Testis (tissue), 3 donors: ENCODE results near the gene CSF2. TPM values are rescaled to one million over a fixed set of nuclear protein-coding genes. Genes with fewer than 3 reads are reported as not detected.

Source experiments
- DNase-seq: peaks from one replicate; pipeline ENCODE4 v3.0.0-alpha.2; 2019
- H3K27ac ChIP-seq, 2 donors: fragments of 200-600 bp; sonication (generic); one replicate each; pipeline ENCODE4 v1.5.1; 2019
- H3K27me3 ChIP-seq: fragments of 200-600 bp; sonication (generic); one replicate; pipeline ENCODE4 v1.5.1; 2019
- H3K36me3 ChIP-seq: fragments of 200-600 bp; sonication (generic); one replicate; pipeline ENCODE4 v1.5.1; 2017; ENCODE audit warnings: low read depth; ENCODE audit errors: missing control alignments
- H3K4me1 ChIP-seq: fragments of 200-600 bp; sonication (generic); one replicate; pipeline ENCODE4 v1.5.1; 2019
- H3K4me3 ChIP-seq, 2 donors: fragments of 200-600 bp; sonication (generic); one replicate each; pipeline ENCODE4 v1.5.1; 2017 to 2019
- H3K9me3 ChIP-seq: fragments of 200-600 bp; sonication (generic); one replicate; pipeline ENCODE4 v1.5.1; 2017
- CTCF ChIP-seq, 3 experiments: fragments of 450-650 bp in 2 of 3; fragments of 200-600 bp in 1 of 3; sonication (generic) in 1 of 3; IDR thresholded peaks; one replicate each; pipeline ENCODE4 v1.5.1; 2016 to 2019; ENCODE audit warnings: antibody characterized with exemption in 3 of 3, mild to moderate bottlenecking in 2 of 3, moderate library complexity in 1 of 3
- POLR2A ChIP-seq: fragments of 450-650 bp; IDR thresholded peaks from one replicate; pipeline ENCODE4 v1.6.1; 2017; ENCODE audit warnings: antibody characterized with exemption, mild to moderate bottlenecking, moderate library complexity
- WGBS, 2 donors: methylation state at CpG; one replicate each; pipeline ENCODE4 v1.1.5; 2018; 5-methylcytosine and 5-hydroxymethylcytosine counted together
- intact Hi-C: fragments of 100-400 bp; cut with DNase I; formaldehyde crosslinking; loops from one replicate; pipeline ENCODE4 v1.15.1; 2023; ENCODE audit warnings: low total_unique reads
- polyA plus RNA-seq: library from polyadenylated mRNA; stranded (reverse); fragments of 350-450 nt; fragmentation: Illumina TruSeq; extraction: RNeasy Lipid Tissue Mini Kit (QIAGEN cat#74804); gene quantifications from one replicate; pipeline ENCODE4 v1.2.3, GENCODE V29; 2014; ENCODE audit warnings: low read depth, low replicate concordance; ENCODE audit not compliant: insufficient read depth
- total RNA-seq, 2 donors: library from RNA; depleted of rRNA; stranded (reverse); fragments of >200 nt; gene quantifications; one replicate each; pipeline ENCODE4 v1.2.3, GENCODE V29; 2016

The CSF2 gene
- total and polyA plus RNA-seq, 3 donors from 2014 or later, result not detected

GRCh38 chr5:132049559-132049958 lies 24.0 kb upstream of the CSF2 start:
- no peak for DNase-seq
- Histone ChIP-seq H3K9me3 (no peaks in the 10 kb centered on the region), H3K27me3 (no peaks in the 10 kb centered on the region), H3K36me3 (no peaks in the 10 kb centered on the region), H3K27ac (no peak overlapping the region), H3K4me3 (no peak overlapping the region), H3K4me1 (no peaks in the 10 kb centered on the region)
- 92 to 94% methylated on average over 12 of the region's 12 CpGs for WGBS, 2 donors
- intact Hi-C loops, result no loop called here
- no peak for TF ChIP-seq CTCF (IDR thresholded peaks at IDR 0.05)
- TF ChIP-seq POLR2A, result no peak

- Histone ChIP-seq H3K4me3 (no peak overlapping the region), H3K27me3 (no peaks in the 10 kb centered on the region), H3K36me3 (no peaks in the 10 kb centered on the region), H3K4me1 (no peaks in the 10 kb centered on the region), H3K9me3 (no peaks in the 10 kb centered on the region), H3K27ac (no peak overlapping the region)
- intact Hi-C loops, result no loop called here
- DNase-seq, result peak; percentile 40
- no peak for TF ChIP-seq POLR2A
- no peak for TF ChIP-seq CTCF (IDR thresholded peaks at IDR 0.05)
- WGBS, 2 donors, result 80 to 84% methylated on average over 1 to 5 of the region's 5 CpGs
Observed at GRCh38 chr5:132050136-132050535, 23.5 kb upstream of the CSF2 start.

GRCh38 chr5:132050661-132051552 lies 22.7 kb upstream of the CSF2 start:
- DNase-seq, result peak; percentile 2

GRCh38 chr5:132052520-132052919 lies 21.1 kb upstream of the CSF2 start:
- H3K9me3 ChIP-seq, result no peaks in the 10 kb centered on the region
- WGBS, 2 donors, result 77 to 80% methylated on average over 10 of the region's 10 CpGs

More at GRCh38 chr5:132050661-132051552, 22.7 kb upstream of the CSF2 start:
- H3K36me3 ChIP-seq, result no peaks in the 10 kb centered on the region
- intact Hi-C loops, result no loop called here
- H3K4me3 ChIP-seq, result no peak overlapping the region
- no peaks in the 10 kb centered on the region for H3K4me1 ChIP-seq
- WGBS, 2 donors, result 84 to 90% methylated on average over 9 of the region's 9 CpGs
- TF ChIP-seq POLR2A, result no peak
- TF ChIP-seq CTCF (IDR thresholded peaks at IDR 0.05), result no peak
- H3K9me3 ChIP-seq, result no peaks in the 10 kb centered on the region
- H3K27me3 ChIP-seq, result no peaks in the 10 kb centered on the region
- H3K27ac ChIP-seq, result no peak overlapping the region

More at GRCh38 chr5:132052520-132052919, 21.1 kb upstream of the CSF2 start:
- Histone ChIP-seq H3K27ac (no peak overlapping the region), H3K4me3 (no peak overlapping the region), H3K36me3 (no peaks in the 10 kb centered on the region), H3K4me1 (no peaks in the 10 kb centered on the region), H3K27me3 (no peaks in the 10 kb centered on the region)
- TF ChIP-seq POLR2A (no peak), CTCF (IDR thresholded peaks at IDR 0.05) (no peak)
- intact Hi-C loops, result no loop called here
- peak; percentile 9 for DNase-seq
